ENCODE measurements around the gene CHCHD6.

Gene CHCHD6

DNA sequence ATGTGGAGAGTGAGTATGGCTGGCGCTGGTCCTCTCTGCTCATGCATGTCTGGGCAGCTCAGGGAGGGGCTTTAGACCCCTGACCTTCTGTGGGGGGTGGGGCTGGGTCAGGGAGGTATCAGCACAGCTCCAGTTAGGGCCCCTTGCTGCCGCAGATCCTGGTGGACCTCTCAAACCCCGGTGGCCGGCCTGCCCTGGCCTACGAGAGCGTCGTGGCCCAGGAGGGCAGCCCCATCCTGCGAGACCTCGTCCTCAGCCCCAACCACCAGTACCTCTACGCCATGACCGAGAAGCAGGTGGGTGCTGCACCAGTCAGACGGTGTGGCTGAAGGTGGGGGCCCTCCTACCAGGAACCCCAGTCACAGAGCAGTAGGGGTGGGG lies 299.1 kb downstream of the CHCHD6 start:
- no peak for DNase-seq (ENCODE audit: low read depth in 3 of 3, low spot score in 1 of 3)

DNA sequence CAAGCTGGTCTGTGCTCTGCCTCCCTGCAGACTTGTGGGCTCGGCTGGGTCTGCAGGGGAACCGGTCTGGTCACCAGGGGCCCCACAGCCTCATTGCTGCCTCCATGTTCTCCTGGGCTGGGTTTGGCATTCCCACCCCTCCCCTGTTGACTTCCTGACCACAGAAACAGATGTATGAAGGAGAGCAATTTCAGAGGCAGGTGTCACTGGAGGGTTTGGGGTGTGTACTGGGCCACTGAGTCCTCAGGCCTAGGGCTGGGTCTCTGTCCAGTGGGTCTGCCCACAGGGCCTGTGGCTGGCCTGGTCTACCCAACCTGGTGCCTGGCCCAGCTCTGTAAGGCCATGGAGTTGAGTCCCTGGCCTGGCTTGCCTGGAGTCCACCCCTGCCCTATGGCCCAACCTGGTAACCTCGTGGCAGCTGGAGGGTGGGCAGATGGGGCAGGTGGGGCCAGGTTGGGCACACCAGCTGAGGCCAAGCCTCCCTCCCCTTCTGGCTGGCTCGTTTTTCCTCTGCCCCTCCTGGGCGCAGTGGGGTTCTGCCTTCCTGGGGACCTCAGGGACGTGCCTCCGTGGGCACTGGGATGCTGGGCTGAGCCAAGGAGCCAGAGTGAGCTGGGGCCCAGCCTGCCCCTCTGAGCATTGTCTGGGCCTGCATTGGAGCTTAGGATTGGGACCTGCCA lies 299.7 kb downstream of the CHCHD6 start:
- DNase-seq (ENCODE audit: low read depth in 3 of 3, low spot score in 1 of 3): no peak

GRCh38 chr3:127004641-127005397 lies 300.8 kb downstream of the CHCHD6 start:
- no peak for DNase-seq (ENCODE audit: low read depth in 3 of 3, low spot score in 1 of 3)

GRCh38 chr3:127005864-127006500 lies 301.9 kb downstream of the CHCHD6 start:
- no peak for DNase-seq (ENCODE audit: low read depth in 3 of 3, low spot score in 1 of 3)

DNA sequence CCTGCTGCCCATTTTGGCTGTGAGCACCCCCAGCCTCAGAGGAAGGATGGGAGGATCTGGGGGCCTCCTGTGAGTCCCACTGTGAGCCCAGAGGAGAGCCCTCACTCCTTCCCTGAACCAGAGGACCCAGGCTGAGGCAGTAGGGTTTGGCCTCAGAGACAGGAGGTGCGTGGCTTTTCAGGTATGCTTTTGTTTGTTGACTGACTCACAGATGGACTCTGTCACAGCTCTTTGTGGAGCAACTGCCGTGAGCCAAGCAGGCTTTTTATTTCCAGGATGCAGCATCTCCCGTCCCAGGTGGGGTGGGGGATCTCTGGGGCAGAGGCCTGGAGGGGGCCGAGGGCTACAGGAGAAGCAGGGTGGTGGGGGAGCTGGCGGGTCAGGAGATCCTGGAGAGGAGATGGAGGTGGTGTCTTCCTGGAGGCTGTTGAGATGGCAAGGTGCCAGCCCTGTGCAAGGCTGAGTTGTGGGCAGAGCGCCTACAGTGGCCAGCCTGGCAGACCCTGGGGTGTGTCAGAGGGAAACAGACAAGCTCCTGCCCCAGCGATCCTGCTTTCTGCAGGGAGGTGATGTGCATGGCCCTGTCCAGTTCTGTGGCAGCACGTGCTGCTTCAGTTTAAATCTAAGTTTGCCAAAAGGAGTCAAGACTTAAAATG lies 302.9 kb downstream of the CHCHD6 start:
- no peak for DNase-seq (ENCODE audit: low read depth in 3 of 3, low spot score in 1 of 3)

DNA sequence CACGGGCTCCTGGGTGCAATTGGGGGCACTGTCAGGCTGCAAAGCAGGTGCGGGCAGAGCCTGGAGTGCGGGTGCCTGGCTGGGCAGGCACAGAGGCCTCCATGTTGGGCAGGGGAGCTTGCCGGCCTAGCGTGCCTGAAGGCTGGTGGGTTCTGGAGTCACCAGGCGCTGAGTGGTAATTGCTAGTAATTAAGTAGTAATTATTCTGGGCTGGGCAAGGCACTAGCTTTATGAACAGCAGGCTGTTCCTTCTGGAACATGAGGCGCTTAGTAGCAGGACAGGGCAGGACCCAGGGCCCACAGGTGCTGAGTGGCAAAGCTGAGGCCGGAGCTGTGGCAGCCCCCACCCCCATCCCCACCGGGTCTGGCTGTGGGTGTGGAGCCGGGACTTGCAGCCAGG lies 304.2 kb downstream of the CHCHD6 start:
- DNase-seq (ENCODE audit: low read depth in 3 of 3, low spot score in 1 of 3): no peak

DNA sequence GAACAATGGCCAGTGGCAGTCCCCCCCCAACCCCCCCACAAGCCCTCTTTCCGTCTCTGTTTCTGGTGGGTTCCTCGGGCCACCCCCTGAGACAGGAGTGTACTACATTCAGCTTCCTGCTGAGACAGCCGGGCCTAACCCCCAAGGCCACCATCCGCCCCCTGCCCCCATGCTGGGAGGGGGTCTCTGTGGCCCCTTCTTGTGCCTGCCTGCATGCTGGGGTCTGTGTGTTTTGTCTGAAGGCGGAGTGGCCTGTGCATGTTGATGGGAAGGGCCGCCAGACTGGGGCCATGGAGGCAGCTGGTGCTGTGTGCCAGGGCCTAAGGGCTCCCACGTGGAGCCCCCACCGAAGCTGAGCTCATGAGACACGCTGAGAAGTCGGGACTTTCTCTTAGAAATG lies 305.5 kb downstream of the CHCHD6 start:
- no peak for DNase-seq (ENCODE audit: low read depth in 3 of 3, low spot score in 1 of 3)

Measured in stimulated activated CD4-positive, alpha-beta T cell treated with anti-CD3 and anti-CD28 coated beads, TNF-alpha, amount 100 ng/mL, for 1 hour (primary cell).